ENCODE data around the gene SKI.

Gene SKI

DNA sequence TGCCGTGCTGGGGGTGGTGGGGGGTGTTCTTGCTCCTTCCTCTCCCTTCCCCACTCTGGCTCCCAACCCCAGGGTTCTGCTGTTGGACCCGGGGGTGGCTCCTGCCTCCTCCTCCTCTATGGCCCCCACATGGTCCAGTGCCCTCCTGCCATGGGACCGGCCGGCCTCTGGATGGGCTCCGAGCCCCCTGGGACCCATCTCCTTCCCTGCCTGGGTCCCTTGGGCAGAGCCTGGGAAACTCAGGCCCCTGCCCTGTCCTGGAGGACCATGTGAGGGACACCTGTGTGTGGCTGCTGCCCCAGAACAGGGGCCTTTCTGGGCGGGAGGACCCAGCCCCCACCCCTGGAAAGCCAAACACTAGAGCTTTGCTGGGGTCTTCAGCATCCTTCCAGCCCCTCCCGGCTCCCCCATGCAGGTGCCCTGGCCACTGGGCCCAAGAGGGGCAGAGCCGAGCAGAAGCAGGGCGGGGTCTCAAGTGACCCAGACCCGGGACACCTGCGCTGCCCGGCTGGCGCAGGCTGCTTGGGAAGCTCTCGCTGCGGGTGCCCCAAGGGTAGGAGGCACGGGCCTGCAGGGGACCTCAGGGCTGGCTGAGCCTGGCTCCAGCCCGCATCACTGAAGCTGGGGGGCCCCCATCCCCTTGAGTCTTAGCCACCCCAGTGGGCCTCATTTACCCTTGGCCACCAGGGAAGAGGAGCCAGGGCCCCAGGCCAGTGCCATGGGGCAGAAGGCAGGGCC lies 31.0 kb upstream of the SKI start:
- no peak for TF ChIP-seq MYC (IDR thresholded peaks at IDR 0.05; ENCODE audit: low read depth, low read length)
- TF ChIP-seq, protein P1, sequence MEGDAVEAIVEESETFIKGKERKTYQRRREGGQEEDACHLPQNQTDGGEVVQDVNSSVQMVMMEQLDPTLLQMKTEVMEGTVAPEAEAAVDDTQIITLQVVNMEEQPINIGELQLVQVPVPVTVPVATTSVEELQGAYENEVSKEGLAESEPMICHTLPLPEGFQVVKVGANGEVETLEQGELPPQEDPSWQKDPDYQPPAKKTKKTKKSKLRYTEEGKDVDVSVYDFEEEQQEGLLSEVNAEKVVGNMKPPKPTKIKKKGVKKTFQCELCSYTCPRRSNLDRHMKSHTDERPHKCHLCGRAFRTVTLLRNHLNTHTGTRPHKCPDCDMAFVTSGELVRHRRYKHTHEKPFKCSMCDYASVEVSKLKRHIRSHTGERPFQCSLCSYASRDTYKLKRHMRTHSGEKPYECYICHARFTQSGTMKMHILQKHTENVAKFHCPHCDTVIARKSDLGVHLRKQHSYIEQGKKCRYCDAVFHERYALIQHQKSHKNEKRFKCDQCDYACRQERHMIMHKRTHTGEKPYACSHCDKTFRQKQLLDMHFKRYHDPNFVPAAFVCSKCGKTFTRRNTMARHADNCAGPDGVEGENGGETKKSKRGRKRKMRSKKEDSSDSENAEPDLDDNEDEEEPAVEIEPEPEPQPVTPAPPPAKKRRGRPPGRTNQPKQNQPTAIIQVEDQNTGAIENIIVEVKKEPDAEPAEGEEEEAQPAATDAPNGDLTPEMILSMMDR (IDR thresholded peaks at IDR 0.05; ENCODE audit: low read depth, low read length) = no peak
- TF ChIP-seq MAX (IDR thresholded peaks at IDR 0.05; ENCODE audit: low read depth, low read length) = no peak
- TF ChIP-seq POLR2A (IDR thresholded peaks at IDR 0.05; ENCODE audit: extremely low read depth, insufficient read length) = no peak
- no peak overlapping the region for H3K4me3 ChIP-seq (ENCODE audit: low read depth, low read length)
- DNase-seq (ENCODE audit: low read depth) = no peak

DNA sequence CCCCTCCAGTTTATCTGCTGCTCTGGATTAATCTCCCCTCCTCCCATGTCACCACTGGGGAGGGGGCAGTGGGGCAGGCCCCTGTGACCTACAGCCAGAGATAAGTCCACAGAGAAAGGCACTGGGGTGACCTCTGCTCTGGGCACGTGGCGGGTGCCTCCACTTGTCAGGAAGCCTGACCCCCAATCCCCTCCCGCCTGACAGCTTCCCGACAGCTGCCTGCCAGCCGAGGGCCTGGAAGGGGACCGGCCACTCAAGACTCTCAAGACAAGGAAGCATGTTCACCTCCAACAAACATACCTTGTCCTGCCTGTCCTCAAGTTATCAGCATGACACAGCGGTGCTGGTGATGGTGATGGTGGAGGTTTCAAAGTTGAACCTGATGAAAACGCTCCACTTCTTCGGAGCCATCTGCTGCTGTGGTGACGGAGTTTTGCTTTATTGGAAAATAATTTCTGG lies 30.4 kb upstream of the SKI start:
- no peak for DNase-seq (ENCODE audit: low read depth)
- no peak for TF ChIP-seq MAX (IDR thresholded peaks at IDR 0.05; ENCODE audit: low read depth, low read length)
- H3K4me3 ChIP-seq (ENCODE audit: low read depth, low read length) = no peak overlapping the region

GRCh38 chr1:2198571-2198970 lies 29.5 kb upstream of the SKI start:
- TF ChIP-seq POLR2A (IDR thresholded peaks at IDR 0.05; ENCODE audit: extremely low read depth, insufficient read length) (no peak), MYC (IDR thresholded peaks at IDR 0.05; ENCODE audit: low read depth, low read length) (no peak), MAX (IDR thresholded peaks at IDR 0.05; ENCODE audit: low read depth, low read length) (no peak)
- TF ChIP-seq, protein P1 (IDR thresholded peaks at IDR 0.05; ENCODE audit: low read depth, low read length) = no peak
- no peak overlapping the region for H3K4me3 ChIP-seq (ENCODE audit: low read depth, low read length)
- no peak for DNase-seq (ENCODE audit: low read depth)

DNA sequence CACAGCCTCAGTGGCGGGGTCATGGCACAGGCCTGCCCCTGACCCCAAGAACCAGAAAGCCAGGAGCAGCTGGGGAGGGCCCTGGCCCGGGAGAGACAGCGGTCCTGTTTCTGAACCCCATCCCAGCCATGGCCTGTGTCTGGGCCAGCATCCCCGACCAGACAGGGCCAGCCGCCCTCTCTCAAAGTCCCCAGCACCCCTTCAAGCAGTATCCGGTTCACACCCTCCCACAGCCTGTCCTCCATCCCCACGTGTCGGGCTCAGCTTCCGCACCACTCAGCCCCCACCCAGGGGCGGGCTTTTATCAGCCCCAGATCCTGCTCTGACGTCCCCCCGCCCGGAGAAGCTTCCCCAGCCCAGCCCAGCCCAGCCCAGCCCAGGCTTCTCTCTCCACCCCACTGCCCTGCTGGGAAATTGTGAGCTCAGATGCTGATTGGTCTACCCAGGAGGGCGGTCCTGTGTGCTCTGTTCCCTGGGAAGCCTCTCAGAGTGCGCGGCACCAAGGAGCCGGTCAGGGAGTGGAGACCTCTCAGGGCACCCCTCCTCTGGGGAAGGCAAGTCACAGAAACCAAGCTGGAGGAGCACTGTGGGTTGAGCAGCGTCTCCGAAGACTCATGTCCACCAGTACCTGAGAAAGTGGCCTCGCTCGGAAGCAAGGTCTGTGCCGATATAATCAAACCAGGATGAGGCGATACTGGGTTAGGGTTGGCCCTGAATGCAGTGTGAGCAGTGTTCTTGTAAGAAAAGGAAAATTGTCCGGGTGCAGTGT lies 28.9 kb upstream of the SKI start:
- TF ChIP-seq, protein P1 (IDR thresholded peaks at IDR 0.05; ENCODE audit: low read depth, low read length) = no peak
- no peak for TF ChIP-seq POLR2A (IDR thresholded peaks at IDR 0.05; ENCODE audit: extremely low read depth, insufficient read length)
- DNase-seq (ENCODE audit: low read depth) = no peak
- H3K4me3 ChIP-seq (ENCODE audit: low read depth, low read length) = no peak overlapping the region

DNA sequence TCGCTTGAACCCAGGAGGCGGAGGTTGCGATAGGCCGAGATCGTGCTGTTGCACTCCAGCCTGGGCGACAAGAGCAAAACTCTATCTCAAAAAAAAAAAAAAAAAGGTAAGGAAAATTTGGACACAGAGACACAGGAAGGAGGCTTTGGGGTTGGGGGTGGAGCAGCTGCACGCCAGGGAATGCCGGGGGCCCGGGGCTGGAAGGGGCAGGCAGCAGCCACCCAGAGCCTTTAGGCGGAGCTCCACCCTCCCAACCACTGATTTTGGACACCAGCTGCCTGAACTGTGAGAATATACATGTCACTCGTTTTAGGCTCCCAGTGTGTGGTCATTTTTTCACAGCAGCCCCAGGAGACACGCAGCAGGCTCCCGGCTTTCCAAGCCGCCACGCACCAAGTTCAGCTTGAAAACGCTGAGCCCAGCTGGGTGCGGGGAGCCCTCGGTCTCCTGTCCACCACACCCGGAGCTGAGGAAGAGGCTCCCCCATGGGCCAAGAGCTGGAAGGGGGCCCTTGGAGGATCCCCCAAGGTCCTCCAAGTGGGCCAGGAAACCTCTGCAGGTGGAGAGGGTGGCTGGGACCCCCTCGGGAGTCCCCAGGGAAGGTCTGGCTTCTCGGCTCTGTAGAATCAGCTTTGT lies 27.7 kb upstream of the SKI start:
- DNase-seq (ENCODE audit: low read depth) = no peak
- no peak overlapping the region for H3K4me3 ChIP-seq (ENCODE audit: low read depth, low read length)
- TF ChIP-seq MAX (IDR thresholded peaks at IDR 0.05; ENCODE audit: low read depth, low read length) (no peak), MYC (IDR thresholded peaks at IDR 0.05; ENCODE audit: low read depth, low read length) (no peak), POLR2A (IDR thresholded peaks at IDR 0.05; ENCODE audit: extremely low read depth, insufficient read length) (no peak)
- TF ChIP-seq, protein P1 (IDR thresholded peaks at IDR 0.05; ENCODE audit: low read depth, low read length) = no peak

- TF ChIP-seq MAX (IDR thresholded peaks at IDR 0.05; ENCODE audit: low read depth, low read length) = no peak
- no peak for TF ChIP-seq MYC (IDR thresholded peaks at IDR 0.05; ENCODE audit: low read depth, low read length)
- TF ChIP-seq, protein P1 (IDR thresholded peaks at IDR 0.05; ENCODE audit: low read depth, low read length) = no peak
- no peak for TF ChIP-seq POLR2A (IDR thresholded peaks at IDR 0.05; ENCODE audit: extremely low read depth, insufficient read length)
Observed at GRCh38 chr1:2201062-2201461, 27.1 kb upstream of the SKI start.

More at GRCh38 chr1:2201062-2201461, 27.1 kb upstream of the SKI start:
- H3K4me3 ChIP-seq (ENCODE audit: low read depth, low read length) = no peak overlapping the region
- DNase-seq (ENCODE audit: low read depth) = no peak
